PC-9 (cell line): ENCODE results near the gene AIMP1. TPM values are rescaled to one million over a fixed set of nuclear protein-coding genes. Genes with fewer than 3 reads are reported as not detected.
"Not testable (repeated sequence)": the region's sequence is repeated elsewhere in the genome, so short reads cannot be mapped to it uniquely, and the experiment has no call there.

Source experiments
- BruUV-seq: library from RNA; stranded (reverse); fragments of 400-500 nt; replicated peaks from 2 replicates; lab custom pipeline; 2021; lab: Mats Ljungman, UMichigan
- CTCF ChIA-PET: fragments of 300-600 bp; sonication (Branson Sonifier 250); formaldehyde crosslinking; loops from one replicate; lab custom pipeline; 2022; ENCODE audit warnings: antibody characterized with exemption; lab: Charles Lee
- POLR2A ChIA-PET: fragments of 300-600 bp; sonication (Branson Sonifier 250); formaldehyde crosslinking; loops from one replicate; lab custom pipeline; 2022; ENCODE audit warnings: antibody characterized with exemption; ENCODE audit not compliant: unreplicated experiment; lab: Charles Lee
- DNase-seq, 2 experiments: peaks; one replicate each; pipeline versions ENCODE4 v3.0.0 to v3.0.0-alpha.2; 2015 to 2022; ENCODE audit warnings: mixed read lengths in 1 of 2
- H2AFZ ChIP-seq: fragments of 200-600 bp; sonication (generic); 2 replicates; pipeline ENCODE4 v1.8.1; 2017; ENCODE audit warnings: antibody characterized with exemption
- H3F3A ChIP-seq: fragments of 200-600 bp; sonication (generic); 2 replicates; pipeline ENCODE4 v1.8.1; 2017; ENCODE audit warnings: antibody characterized with exemption, mild to moderate bottlenecking, low read depth; ENCODE audit not compliant: insufficient read depth
- H3K27ac ChIP-seq: fragments of 200-600 bp; sonication (generic); 2 replicates; pipeline ENCODE4 v1.6.1; 2016; ENCODE audit warnings: mixed run types
- H3K27me3 ChIP-seq: fragments of 200-600 bp; sonication (generic); 2 replicates; pipeline ENCODE4 v1.6.1; 2016; ENCODE audit warnings: low read depth, mixed run types; ENCODE audit not compliant: insufficient read depth
- H3K36me3 ChIP-seq: fragments of 200-600 bp; sonication (generic); 2 replicates; pipeline ENCODE4 v1.6.1; 2016; ENCODE audit warnings: low read depth, mixed run types
- H3K4me1 ChIP-seq: fragments of 200-600 bp; sonication (generic); replicated peaks from 2 replicates; pipeline ENCODE4 v1.6.1; 2016; ENCODE audit warnings: mixed run types; ENCODE audit not compliant: insufficient read depth
- H3K4me2 ChIP-seq: fragments of 200-600 bp; sonication (generic); 2 replicates; pipeline ENCODE4 v1.6.1; 2017; ENCODE audit warnings: mixed run types
- H3K4me3 ChIP-seq: fragments of 200-600 bp; sonication (generic); 2 replicates; pipeline ENCODE4 v1.6.1; 2016; ENCODE audit warnings: mixed run types
- H3K79me2 ChIP-seq: fragments of 200-600 bp; sonication (generic); 2 replicates; pipeline ENCODE4 v1.6.1; 2017; ENCODE audit warnings: low read depth, mixed run types
- H3K9me2 ChIP-seq: fragments of 200-600 bp; sonication (generic); 2 replicates; pipeline ENCODE4 v1.8.1; 2017; ENCODE audit warnings: mild to moderate bottlenecking; ENCODE audit not compliant: insufficient read depth
- H3K9me3 ChIP-seq: fragments of 200-600 bp; sonication (generic); 2 replicates; pipeline ENCODE4 v1.8.1; 2016; ENCODE audit warnings: low read depth; ENCODE audit not compliant: insufficient read depth
- H4K20me1 ChIP-seq: fragments of 200-600 bp; sonication (generic); 2 replicates; pipeline ENCODE4 v1.8.1; 2017; ENCODE audit not compliant: insufficient read depth
- EZH2 ChIP-seq: fragments of 200-600 bp; sonication (generic); IDR thresholded peaks from 2 replicates; pipeline ENCODE4 v1.8.0; 2017; ENCODE audit warnings: antibody characterized with exemption, low read depth
- intact Hi-C: fragments of 100-400 bp; cut with micrococcal nuclease; formaldehyde crosslinking; loops from one replicate; pipeline ENCODE4 v1.10.0; 2022; ENCODE audit not compliant: unreplicated experiment
- total RNA-seq: library from RNA; stranded (reverse); gene quantifications from 2 replicates; pipeline ENCODE4 v1.2.3, GENCODE V29; 2021
- TF ChIP-seq, protein P1 (sequence below): fragments of 200-600 bp; sonication (generic); conservative IDR thresholded peaks from 2 replicates; pipeline ENCODE4 v1.6.1; 2017; ENCODE audit warnings: mixed run types, antibody characterized with exemption, mild to moderate bottlenecking, moderate library complexity

The AIMP1 gene
- total RNA-seq, 1 experiment from 2014 or later: 47.0 TPM

DNA sequence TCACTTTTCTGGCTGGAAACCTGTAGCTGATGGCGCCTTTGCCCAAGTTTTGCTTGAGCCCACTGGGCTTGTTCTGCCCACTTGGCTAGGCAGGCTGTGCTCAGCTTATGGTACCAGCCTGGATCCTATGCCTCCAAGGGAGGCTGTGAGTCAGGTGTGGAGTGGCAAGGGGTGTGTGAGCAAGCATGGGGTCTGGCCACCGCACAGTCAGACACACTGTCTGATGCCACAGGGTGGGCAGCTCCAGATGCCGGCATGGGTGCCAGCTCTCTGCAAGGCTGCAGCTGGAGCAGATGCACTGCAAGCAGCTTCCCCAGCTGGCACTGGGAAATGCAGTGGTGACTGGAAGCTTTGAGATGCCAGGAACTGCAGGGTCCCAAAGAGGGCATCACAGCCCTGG is 68.5 kb downstream of the AIMP1 start:
- H3F3A ChIP-seq: no peaks in the 10 kb centered on the region
- POLR2A ChIA-PET: no interaction called here
- TF ChIP-seq, protein P1, sequence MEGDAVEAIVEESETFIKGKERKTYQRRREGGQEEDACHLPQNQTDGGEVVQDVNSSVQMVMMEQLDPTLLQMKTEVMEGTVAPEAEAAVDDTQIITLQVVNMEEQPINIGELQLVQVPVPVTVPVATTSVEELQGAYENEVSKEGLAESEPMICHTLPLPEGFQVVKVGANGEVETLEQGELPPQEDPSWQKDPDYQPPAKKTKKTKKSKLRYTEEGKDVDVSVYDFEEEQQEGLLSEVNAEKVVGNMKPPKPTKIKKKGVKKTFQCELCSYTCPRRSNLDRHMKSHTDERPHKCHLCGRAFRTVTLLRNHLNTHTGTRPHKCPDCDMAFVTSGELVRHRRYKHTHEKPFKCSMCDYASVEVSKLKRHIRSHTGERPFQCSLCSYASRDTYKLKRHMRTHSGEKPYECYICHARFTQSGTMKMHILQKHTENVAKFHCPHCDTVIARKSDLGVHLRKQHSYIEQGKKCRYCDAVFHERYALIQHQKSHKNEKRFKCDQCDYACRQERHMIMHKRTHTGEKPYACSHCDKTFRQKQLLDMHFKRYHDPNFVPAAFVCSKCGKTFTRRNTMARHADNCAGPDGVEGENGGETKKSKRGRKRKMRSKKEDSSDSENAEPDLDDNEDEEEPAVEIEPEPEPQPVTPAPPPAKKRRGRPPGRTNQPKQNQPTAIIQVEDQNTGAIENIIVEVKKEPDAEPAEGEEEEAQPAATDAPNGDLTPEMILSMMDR: no peak
- TF ChIP-seq EZH2: no peak
- no peaks in the 10 kb centered on the region for H3K27me3 ChIP-seq
- no peaks in the 10 kb centered on the region for H3K36me3 ChIP-seq
- H3K4me2 ChIP-seq: no peak overlapping the region
- H3K79me2 ChIP-seq: no peaks in the 10 kb centered on the region
- DNase-seq: no peak
- H3K27ac ChIP-seq: no peak overlapping the region
- H3K9me2 ChIP-seq: no peaks in the 10 kb centered on the region
- no peak overlapping the region for H2AFZ ChIP-seq
- H3K4me1 ChIP-seq: no peaks in the 10 kb centered on the region
- no TSS peak for BruUV-seq
- intact Hi-C loops: no loop called here
- CTCF ChIA-PET: no interaction called here
- no peak overlapping the region for H3K4me3 ChIP-seq
- no peaks in the 10 kb centered on the region for H4K20me1 ChIP-seq
- H3K9me3 ChIP-seq: no peaks in the 10 kb centered on the region

GRCh38 chr4:106385853-106386393 is 69.6 kb downstream of the AIMP1 start:
- no peaks in the 10 kb centered on the region for H3K27me3 ChIP-seq
- no TSS peak for BruUV-seq
- H3K9me3 ChIP-seq: no peaks in the 10 kb centered on the region
- ChIA-PET POLR2A (interaction anchor here (0.7 kb wide), 1 partner anchor 55 kb away, joined by 11 read pairs; no protein-coding TSS in a partner anchor), CTCF (no interaction called here)
- no peak for DNase-seq
- no peaks in the 10 kb centered on the region for H3K79me2 ChIP-seq
- intact Hi-C loops: no loop called here
- H3K4me2 ChIP-seq: no peak overlapping the region
- H2AFZ ChIP-seq: no peak overlapping the region
- no peak overlapping the region for H3K27ac ChIP-seq
- H3K36me3 ChIP-seq: no peaks in the 10 kb centered on the region
- no peak for TF ChIP-seq EZH2
- TF ChIP-seq, protein P1: no peak
- H4K20me1 ChIP-seq: no peaks in the 10 kb centered on the region
- no peaks in the 10 kb centered on the region for H3F3A ChIP-seq
- H3K9me2 ChIP-seq: no peaks in the 10 kb centered on the region
- H3K4me1 ChIP-seq: no peaks in the 10 kb centered on the region
- H3K4me3 ChIP-seq: no peak overlapping the region

- intact Hi-C loops: no loop called here
- POLR2A ChIA-PET: no interaction called here
- no TSS peak for BruUV-seq
Measured at GRCh38 chr4:106395582-106395981, 79.2 kb downstream of the AIMP1 start.

GRCh38 chr4:106398898-106399297 is 82.5 kb downstream of the AIMP1 start:
- BruUV-seq, POLR2A ChIA-PET, H3K27ac ChIP-seq, DNase-seq, H4K20me1 ChIP-seq, H2AFZ ChIP-seq, H3K9me2 ChIP-seq, intact Hi-C loops, H3K27me3 ChIP-seq, H3F3A ChIP-seq, H3K79me2 ChIP-seq, H3K4me3 ChIP-seq, H3K4me2 ChIP-seq, H3K36me3 ChIP-seq, H3K4me1 ChIP-seq, CTCF ChIA-PET, H3K9me3 ChIP-seq: not testable (repeated sequence)

More at GRCh38 chr4:106395582-106395981, 79.2 kb downstream of the AIMP1 start:
- Histone ChIP-seq H3K9me3 (no peaks in the 10 kb centered on the region), H3K27ac (no peak overlapping the region), H3F3A (no peaks in the 10 kb centered on the region), H3K79me2 (no peaks in the 10 kb centered on the region), H2AFZ (no peak overlapping the region), H3K4me3 (no peak overlapping the region), H3K27me3 (no peaks in the 10 kb centered on the region), H4K20me1 (no peaks in the 10 kb centered on the region), H3K4me1 (no peaks in the 10 kb centered on the region), H3K9me2 (no peaks in the 10 kb centered on the region), H3K4me2 (no peak overlapping the region), H3K36me3 (no peaks in the 10 kb centered on the region)
- no peak for TF ChIP-seq EZH2
- TF ChIP-seq, protein P1: no peak
- CTCF ChIA-PET: no interaction called here
- no peak for DNase-seq
